GM19240 (cell line): ENCODE data around the gene PPP1R15B.

Experiments
- DNase-seq: peaks from one replicate; pipeline ENCODE4 v3.0.0; 2011; ENCODE audit warnings: low spot score; ENCODE audit not compliant: insufficient read length

The PPP1R15B gene

GRCh38 chr1:204367193-204367858, 44.3 kb downstream of the PPP1R15B start:
- DNase-seq = no peak

GRCh38 chr1:204366759-204367158, 44.9 kb downstream of the PPP1R15B start:
- DNase-seq = no peak

- DNase-seq = peak; percentile 69
Observed at GRCh38 chr1:204363335-204364114, 48.1 kb downstream of the PPP1R15B start.

- DNase-seq = no peak
Observed at GRCh38 chr1:204362984-204363334, 48.7 kb downstream of the PPP1R15B start.

GRCh38 chr1:204361781-204362180, 49.8 kb downstream of the PPP1R15B start:
- no peak for DNase-seq

- no peak for DNase-seq
Observed at GRCh38 chr1:204361341-204361771, 50.3 kb downstream of the PPP1R15B start.

GRCh38 chr1:204360314-204360713, 51.3 kb downstream of the PPP1R15B start:
- DNase-seq = no peak

- no peak for DNase-seq
Observed at GRCh38 chr1:204359474-204360255, 52.0 kb downstream of the PPP1R15B start, which contains the start of gene PLEKHA6. TSS of gene PLEKHA6 (minus strand) at chr1:204359929. CDS start at chr1:204273727, 86,202 bp downstream.

GRCh38 chr1:204359131-204359473, 52.5 kb downstream of the PPP1R15B start:
- DNase-seq = no peak

GRCh38 chr1:204358605-204359004, 53.0 kb downstream of the PPP1R15B start:
- no peak for DNase-seq

GRCh38 chr1:204357551-204358490, 53.8 kb downstream of the PPP1R15B start:
- DNase-seq = no peak

- DNase-seq = no peak
Observed at GRCh38 chr1:204356997-204357396, 54.6 kb downstream of the PPP1R15B start.

GRCh38 chr1:204355913-204356312, 55.7 kb downstream of the PPP1R15B start:
- DNase-seq = no peak

- DNase-seq = no peak
Observed at GRCh38 chr1:204354579-204354978, 57.0 kb downstream of the PPP1R15B start.
